Ascending aorta (tissue), 2 donors: ENCODE measurements around the gene KIRREL3. TPM values are rescaled to one million over a fixed set of nuclear protein-coding genes. Genes with fewer than 3 reads are reported as not detected.
A peak's percentile ranks its signal among the peaks of the same experiment; 100 is the strongest.

Experiments used
- DNase-seq, 2 donors: peaks; one replicate each; pipeline ENCODE4 v3.0.0-alpha.2; 2019; ENCODE audit warnings: low spot score in 2 of 2
- H3K27ac ChIP-seq, 2 donors: fragments of 200-600 bp; sonication (generic); one replicate each; pipeline ENCODE4 v1.5.1; 2016 to 2017; ENCODE audit warnings: mild to moderate bottlenecking in 1 of 2
- H3K27me3 ChIP-seq: fragments of 200-600 bp; sonication (generic); one replicate; pipeline ENCODE4 v1.5.1; 2017
- H3K36me3 ChIP-seq, 2 donors: fragments of 200-600 bp; sonication (generic); one replicate each; pipeline ENCODE4 v1.5.1; 2016
- H3K4me1 ChIP-seq, 2 donors: fragments of 200-600 bp; sonication (generic); one replicate each; pipeline ENCODE4 v1.5.1; 2016 to 2017; ENCODE audit warnings: mild to moderate bottlenecking in 1 of 2
- H3K4me3 ChIP-seq, 2 donors: fragments of 200-600 bp; sonication (generic); one replicate each; pipeline ENCODE4 v1.5.1; 2016 to 2017; ENCODE audit warnings: mild to moderate bottlenecking in 1 of 2
- H3K9me3 ChIP-seq, 2 donors: fragments of 200-600 bp; sonication (generic); one replicate each; pipeline ENCODE4 v1.5.1; 2016
- CTCF ChIP-seq, 3 experiments: fragments of 200-600 bp in 2 of 3; fragments of 450-650 bp in 1 of 3; sonication (generic) in 2 of 3; IDR thresholded peaks; one replicate each; pipeline ENCODE4 v1.5.1; 2016 to 2019; ENCODE audit warnings: antibody characterized with exemption in 3 of 3, mild to moderate bottlenecking in 1 of 3, moderate library complexity in 1 of 3
- intact Hi-C: fragments of 100-400 bp; cut with DNase I; formaldehyde crosslinking; loops from one replicate; pipeline ENCODE4 v1.15.1; 2023
- total RNA-seq: library from RNA; depleted of rRNA; stranded (reverse); fragments of >200 nt; gene quantifications from one replicate; pipeline ENCODE4 v1.1.0, GENCODE V29; 2016

KIRREL3 gene
- total RNA-seq, 1 donor from 2014 or later = not detected

DNA sequence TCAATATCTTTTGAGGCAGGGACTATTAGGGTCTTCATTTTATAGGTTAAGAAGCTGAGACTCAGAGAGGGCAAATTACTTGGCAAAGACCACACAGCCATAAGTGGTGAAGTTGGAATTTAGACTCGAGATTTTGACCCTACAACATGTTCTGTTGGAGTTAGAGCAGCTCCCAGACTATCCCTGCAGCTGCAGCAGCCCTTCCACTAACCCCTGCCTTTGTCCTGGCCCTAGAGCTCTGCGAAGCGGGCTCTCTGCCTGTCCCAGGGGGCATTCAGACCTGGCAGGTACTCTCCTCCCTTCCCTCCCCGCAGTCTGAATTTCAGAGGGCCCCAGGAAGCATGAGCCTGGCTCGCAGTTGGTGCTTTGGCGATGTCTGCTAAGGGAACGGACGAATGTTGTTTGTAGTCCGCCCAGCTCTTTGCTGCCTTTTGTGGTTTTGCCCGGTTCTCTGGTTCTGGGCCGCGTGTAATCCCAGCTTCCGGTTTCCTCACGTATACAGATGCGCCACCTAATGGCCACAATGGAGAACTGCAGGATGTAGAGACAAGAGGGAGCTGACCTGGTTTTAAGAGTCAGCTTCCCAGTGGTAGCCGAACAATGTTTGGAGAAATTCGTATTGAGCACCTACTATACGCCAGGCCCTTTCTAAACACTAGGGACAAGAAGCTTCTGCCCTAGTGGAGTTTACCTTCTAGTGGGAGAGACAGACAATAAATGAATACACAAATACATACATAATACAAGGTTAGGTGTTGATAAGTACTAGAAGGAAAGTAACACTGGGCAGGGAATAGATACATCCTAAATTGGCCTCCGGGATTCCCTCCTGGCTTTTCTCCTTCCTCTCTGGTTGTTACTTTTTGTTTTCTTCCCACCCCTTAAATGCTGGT, 519.9 kb downstream of the KIRREL3 start:
- intact Hi-C loops = loop anchor here (1.0 kb wide), 2 partner anchors 39 to 170 kb away; no protein-coding TSS in a partner anchor
- H3K4me1 ChIP-seq = no peaks in the 10 kb centered on the region
- no peaks in the 10 kb centered on the region for H3K36me3 ChIP-seq
- no peaks in the 10 kb centered on the region for H3K9me3 ChIP-seq
- no peaks in the 10 kb centered on the region for H3K27me3 ChIP-seq
- peak overlapping the region in 1 of 2 donors; percentile 52 for H3K4me3 ChIP-seq
- TF ChIP-seq CTCF (IDR thresholded peaks at IDR 0.05) = peak; percentile 89 to 92 (median 91)
- peak overlapping the region; percentile 69 to 73 for H3K27ac ChIP-seq
- DNase-seq = peak; percentile 24 to 91

DNA sequence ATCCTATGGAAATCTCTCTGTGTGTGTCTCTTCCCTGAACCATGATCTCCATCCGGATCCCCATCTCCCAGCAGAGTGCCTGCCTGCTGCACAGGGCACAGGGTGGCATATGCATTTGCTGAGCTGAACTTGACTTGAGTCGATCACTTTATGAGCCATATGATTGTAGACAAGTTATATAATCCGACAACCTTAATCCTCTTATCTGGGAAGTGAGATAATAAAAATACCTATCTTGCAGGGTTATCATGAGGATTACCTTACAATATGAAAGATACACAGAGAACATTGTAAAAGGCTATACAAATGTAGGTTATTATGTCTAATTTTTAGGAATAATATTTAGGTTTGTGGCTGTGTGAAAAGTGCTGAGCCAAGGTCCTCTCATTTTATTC, 520.6 kb downstream of the KIRREL3 start:
- no peaks in the 10 kb centered on the region for H3K4me1 ChIP-seq
- no peaks in the 10 kb centered on the region for H3K27me3 ChIP-seq
- peak overlapping the region in 1 of 2 donors; percentile 69 for H3K27ac ChIP-seq
- no peak overlapping the region for H3K4me3 ChIP-seq
- intact Hi-C loops = loop anchor here (1.0 kb wide), 2 partner anchors 39 to 170 kb away; no protein-coding TSS in a partner anchor
- no peak for TF ChIP-seq CTCF (IDR thresholded peaks at IDR 0.05)
- DNase-seq = no peak
- H3K9me3 ChIP-seq = no peaks in the 10 kb centered on the region
- H3K36me3 ChIP-seq = no peaks in the 10 kb centered on the region

DNA sequence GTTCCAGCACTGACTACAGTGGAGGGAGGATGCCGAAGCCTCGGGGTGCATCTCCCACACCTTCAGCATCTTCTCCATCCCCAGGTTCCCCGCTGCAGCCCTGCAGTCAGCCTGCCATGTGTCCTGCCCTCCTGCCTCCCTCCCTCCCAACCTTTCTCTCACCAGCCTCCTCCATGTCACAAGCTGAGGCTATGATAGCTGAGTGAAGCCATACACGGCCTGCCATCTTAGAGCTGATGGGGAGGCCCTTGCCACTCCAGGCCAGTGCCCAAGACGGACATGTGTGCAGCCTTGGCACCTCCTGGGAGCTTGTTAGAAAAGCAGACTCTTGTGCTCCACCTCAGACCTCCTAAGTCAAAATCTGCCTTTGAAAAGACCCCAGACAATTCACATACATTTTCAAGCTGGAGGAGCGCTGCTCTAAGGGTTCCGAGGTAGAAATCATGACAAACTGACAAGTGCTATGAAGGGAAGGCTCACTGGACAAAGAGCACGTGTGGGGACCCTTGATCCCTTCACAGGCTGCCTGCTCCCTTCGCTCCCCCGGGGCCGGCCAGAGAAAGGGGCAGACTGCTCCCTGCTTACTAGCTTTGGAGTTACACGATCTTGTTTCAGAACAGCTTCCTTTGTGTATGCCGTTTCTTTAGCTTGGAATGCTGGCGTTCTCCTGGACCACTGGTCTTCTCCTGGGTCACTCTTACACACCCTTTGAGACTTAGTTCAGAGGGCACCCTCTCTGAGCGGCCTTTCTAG, 521.2 kb downstream of the KIRREL3 start:
- DNase-seq = no peak
- Histone ChIP-seq H3K36me3 (no peaks in the 10 kb centered on the region), H3K4me3 (no peak overlapping the region), H3K4me1 (no peaks in the 10 kb centered on the region), H3K9me3 (no peaks in the 10 kb centered on the region), H3K27me3 (no peaks in the 10 kb centered on the region), H3K27ac (no peak overlapping the region)
- TF ChIP-seq CTCF (IDR thresholded peaks at IDR 0.05) = no peak
- intact Hi-C loops = no loop called here

DNA sequence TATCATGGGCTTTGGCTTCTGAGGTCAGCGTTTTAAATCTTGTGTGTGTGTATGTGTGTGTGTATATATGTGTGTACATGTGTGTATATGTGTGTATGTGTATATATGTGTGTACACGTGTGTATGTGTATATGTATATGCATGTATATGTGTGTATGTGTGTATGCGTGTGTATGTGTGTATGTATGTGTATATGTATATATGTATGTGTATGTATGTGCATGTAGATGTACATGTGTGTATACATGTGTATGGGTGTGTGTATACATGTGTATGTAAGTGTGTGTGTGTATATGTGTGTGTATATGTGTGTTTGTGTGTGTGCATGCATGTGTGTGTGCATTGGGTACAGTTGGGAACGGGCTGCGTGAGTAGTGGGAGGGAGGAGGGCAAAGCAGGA, 522.1 kb downstream of the KIRREL3 start:
- no peak overlapping the region for H3K27ac ChIP-seq
- no peaks in the 10 kb centered on the region for H3K9me3 ChIP-seq
- no peaks in the 10 kb centered on the region for H3K36me3 ChIP-seq
- no peaks in the 10 kb centered on the region for H3K4me1 ChIP-seq
- DNase-seq = no peak
- no peaks in the 10 kb centered on the region for H3K27me3 ChIP-seq
- no peak for TF ChIP-seq CTCF (IDR thresholded peaks at IDR 0.05)
- intact Hi-C loops = no loop called here
- no peak overlapping the region for H3K4me3 ChIP-seq

DNA sequence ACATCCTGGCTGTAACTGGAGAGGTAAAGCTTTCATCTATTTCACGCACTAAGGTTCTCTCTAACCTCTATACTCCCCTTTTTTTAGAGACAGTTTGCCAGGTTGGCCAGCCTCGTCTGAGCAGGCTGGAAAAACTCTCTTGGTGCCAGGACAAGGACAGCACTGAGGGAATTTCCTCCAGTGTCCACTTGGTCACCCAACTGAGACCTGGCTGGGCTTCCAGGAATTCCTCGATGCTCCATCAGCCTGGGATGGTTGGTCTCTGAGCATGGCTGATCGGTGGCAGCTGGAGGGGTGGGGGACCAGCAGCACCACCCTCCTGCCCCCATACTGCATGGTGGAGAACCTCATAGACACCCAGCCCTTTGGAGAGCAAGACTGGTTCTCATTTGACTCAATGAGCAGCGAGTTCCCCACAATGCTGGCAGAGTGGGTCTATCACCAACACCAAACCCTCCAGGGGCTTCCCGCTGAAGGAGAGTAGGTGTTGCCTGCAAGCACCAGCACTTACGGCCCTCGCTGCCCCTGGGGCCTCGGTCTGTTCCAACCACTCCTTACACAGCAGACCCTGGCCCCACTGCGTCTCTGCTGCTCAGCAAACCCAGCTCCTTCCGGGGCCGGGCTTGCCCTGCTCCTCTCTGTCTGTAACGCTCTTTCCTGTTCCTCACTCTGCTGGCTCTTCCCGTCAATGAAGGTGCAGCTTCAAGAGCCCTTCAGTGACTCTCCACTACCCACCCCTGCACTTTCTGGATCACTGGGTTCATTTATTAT, 522.9 kb downstream of the KIRREL3 start:
- no peak for TF ChIP-seq CTCF (IDR thresholded peaks at IDR 0.05)
- DNase-seq = no peak
- H3K27ac ChIP-seq = no peak overlapping the region
- no peaks in the 10 kb centered on the region for H3K27me3 ChIP-seq
- no peaks in the 10 kb centered on the region for H3K36me3 ChIP-seq
- intact Hi-C loops = no loop called here
- no peaks in the 10 kb centered on the region for H3K9me3 ChIP-seq
- no peak overlapping the region for H3K4me3 ChIP-seq
- H3K4me1 ChIP-seq = no peaks in the 10 kb centered on the region
